Amygdala (tissue), 56 donors: ENCODE data around the gene IMMP2L.

Experiments
- DNase-seq, 56 donors: peaks; one replicate each; lab custom pipeline; 2025; lab: John Stamatoyannopoulos, UW

The IMMP2L gene

DNA sequence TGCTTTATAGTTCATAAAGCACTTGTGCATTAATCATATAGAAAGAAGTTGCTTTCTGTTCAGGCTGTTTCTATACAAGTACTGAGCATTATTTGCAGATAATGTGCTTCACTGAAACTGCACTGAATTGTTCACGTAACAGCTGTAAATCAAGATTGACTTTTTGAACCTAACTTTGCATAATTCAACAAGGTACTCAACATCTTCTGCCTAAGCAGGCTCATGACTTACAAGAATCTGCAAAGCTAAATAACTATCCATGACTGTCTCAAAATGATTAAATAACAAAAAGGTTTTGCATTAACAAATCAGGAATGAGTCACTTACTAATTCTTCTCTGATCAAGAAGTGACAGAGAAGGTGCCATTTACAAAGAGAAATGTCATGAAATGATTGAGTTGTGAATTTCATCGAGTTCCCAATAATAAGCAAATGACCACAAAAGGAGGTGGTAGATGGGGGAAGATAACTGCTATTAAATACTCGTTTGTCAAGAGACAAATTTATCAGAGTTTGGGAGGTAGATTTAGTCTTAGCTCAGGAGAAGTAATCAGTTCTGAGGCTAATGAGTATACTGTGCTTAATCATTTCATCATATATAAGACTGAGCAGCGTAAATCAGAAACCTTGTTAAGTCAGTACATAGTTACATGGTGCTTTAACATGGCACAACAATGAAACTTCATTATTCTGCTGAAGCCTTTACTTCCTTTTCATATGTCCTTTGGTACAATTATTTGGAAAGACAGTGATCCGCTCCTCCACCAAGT, 632.6 kb downstream of the IMMP2L start:
- no peak for DNase-seq

DNA sequence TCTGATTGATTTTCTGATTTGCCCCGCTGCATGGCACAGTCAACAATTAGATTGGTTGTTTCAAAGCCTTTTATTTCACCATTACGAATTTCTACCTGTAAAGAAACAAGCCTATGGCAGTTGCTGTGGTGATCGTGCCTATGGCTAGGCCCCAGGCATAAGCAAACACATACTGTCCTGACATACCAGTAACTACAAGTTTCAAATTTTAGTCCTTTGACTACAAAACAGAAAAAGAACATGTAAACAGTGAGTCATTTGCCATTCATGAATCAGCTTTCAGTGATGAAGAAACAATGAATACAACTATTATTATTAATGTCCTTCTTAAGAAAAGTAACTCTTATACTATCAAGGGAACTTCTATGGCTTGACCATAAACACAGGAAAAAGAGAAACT, 639.4 kb downstream of the IMMP2L start:
- no peak for DNase-seq

DNA sequence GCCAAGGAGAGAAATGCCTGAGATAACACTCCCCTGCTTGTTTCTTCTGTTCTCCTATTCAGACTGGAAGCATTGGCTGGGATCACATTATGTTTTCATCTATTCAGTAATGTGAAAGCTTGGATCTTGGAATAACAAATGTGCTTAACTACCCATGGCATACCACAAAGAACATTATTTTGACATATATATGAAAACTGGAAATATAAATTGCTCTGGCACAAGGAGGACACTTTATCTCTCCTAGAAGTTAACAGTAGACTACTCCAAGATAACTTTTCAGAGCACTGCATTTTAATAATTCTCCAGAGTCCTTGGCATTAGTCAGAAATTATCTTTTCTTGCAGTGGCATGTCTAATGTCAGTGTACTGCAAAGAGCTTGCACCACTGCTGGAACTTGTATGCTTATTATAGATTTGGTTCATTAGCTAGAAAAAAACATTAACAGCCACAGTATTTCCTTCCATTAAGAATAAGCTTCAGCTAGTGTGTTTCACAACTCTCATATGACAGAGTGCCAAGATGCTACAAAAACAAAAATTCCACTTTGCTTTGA, 640.6 kb downstream of the IMMP2L start:
- DNase-seq, result no peak

DNA sequence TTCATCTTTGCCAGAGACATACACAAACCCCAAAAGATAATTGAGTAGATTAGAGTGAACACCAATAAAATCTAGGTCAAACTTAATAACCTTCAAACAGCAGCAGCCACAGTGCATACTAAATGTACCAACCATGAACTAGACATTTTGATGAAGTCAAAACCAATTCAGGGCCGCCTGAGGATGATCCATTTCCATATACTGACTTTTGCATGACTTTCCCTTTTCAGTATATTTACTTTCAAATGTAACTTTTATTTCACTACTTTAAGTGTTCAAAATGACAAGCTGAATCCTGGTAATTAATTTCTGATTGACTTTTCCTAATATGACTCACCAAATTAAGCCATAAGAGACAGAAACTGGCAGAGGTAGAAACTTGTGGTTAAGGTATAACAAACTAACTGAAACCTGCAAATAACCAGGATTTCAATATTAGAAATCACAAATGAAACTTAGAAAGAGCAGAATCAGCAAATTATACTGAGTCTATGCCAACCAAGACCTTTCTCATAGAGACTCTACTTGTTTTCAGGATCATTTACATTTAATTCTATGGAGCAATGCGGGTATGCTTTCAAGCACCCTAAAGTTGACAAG, 643.2 kb downstream of the IMMP2L start:
- no peak for DNase-seq

DNA sequence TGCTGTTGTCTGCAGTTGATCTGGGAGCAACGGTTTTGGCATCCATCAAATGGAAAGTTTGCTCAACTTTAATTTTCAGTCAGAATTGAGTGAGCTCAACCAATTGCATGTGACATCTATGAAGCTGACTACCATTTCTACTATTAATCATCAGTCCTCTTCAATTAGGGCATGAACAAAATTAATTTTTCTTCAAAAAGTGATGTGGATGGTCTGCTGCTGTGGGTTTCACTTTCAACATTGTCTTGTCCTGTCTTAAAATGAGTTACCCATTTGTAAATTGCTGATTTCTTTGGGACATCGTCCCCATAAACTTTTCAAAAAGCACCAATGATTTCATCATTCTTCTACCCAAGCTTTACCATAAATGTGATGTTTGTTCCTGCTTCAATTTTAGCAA, 648.0 kb downstream of the IMMP2L start:
- DNase-seq, result no peak

DNA sequence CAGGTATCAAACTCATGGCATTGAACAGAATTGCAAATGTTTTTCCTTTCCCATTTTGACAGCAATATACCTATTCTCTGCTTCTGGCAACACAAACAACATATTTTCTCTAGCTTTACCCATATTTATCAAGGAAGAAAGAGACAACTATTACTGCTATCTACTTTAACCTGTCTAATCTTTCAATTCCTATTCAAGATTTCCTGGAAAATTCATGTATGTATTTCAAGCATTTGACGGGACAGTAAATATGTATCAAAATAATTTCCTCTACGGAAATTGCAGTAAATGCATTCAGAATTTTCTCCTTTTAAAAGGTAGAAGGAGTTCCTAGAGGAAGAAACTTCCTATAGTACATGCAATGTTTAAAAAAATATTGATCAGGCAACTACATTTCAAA, 650.7 kb downstream of the IMMP2L start:
- DNase-seq, result no peak

DNA sequence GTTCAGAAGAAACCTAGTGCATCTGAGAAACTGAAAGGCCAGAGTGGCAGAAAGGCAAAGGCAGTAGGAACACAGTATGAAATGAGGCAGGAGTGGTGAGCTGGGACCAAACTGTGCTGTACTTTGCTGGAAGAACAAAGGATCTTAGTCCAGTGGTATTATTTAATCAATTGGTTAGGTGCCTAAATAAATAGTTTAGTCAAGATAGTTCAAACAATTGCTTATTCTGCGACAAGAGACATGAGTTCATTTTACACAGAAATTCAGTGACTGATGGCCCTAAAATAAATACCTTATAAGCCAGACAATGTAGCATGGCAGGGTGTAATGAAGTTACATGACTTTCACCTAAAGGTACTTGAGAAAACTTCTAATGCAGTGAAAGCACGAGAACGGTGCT, 653.2 kb downstream of the IMMP2L start:
- DNase-seq, result no peak

DNA sequence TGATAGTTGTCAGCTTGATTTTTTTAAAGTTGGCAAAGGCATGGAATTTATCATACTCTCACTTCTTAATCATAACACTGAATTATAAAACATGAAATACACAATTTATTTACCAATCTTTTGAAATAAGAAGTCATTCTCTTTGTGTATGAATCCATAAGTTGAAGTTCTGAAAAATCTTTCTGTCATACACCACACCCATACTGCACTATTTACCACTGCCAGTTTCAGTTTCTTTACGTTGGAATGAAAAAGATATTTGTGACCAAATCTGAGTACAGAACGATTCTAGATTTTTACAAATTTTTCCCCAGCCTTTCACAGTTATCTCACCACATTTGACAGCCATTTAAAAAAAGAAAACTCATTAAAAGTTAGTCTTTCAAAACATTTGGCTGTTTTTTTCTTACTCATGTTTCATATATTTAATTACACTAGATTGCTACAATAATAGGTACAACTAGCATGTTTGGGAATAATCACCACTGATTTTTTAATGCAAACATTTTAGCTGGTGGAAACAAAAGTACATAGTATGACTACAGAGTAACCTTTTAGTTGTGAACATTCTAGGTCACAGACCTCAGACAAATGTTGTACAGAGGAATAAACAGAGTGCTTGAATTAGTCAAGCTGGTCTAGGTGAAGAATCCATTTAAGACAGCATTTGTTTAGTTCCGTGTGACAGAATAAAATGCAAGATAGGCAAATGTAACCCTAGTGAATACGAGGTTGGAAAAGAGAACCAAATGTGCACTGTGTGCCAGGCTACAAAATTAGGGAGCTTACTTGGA, 656.3 kb downstream of the IMMP2L start:
- no peak for DNase-seq

DNA sequence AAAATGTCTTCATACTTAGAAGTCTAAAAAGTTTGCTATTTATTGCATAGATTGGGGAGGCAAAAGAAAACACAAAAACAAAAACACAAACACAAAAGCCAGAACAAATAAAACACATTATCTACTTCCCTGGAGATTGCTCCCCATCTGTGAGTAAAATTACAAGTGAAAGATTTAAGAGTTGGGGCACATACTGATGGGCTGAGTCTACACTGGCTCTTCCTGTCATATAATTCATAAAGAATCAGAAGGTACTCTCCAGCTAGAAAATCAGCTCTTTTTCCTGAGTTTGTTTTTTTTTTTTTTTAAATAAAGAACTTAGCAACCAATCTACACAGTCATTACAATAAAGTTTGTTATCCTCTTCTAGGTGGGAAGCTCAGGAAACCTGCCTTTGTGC, 663.8 kb downstream of the IMMP2L start:
- no peak for DNase-seq

DNA sequence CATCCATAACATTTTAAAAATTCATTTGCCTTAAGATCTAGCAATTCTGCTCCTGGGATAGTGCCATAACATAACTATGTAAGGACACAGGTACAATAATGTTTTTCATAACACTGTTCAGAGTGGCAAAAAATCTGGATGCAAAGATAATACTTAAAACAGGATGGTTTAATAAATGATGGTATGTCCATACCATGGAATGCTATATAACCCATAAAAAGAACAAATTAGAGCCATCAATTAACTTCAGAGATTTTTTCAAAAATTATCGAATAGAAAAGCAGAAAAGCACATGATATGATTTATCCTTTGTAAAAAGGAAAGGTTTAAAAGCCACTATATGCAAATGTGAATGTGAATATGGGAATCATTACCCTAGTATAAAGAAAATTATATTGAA, 664.8 kb downstream of the IMMP2L start:
- no peak for DNase-seq

DNA sequence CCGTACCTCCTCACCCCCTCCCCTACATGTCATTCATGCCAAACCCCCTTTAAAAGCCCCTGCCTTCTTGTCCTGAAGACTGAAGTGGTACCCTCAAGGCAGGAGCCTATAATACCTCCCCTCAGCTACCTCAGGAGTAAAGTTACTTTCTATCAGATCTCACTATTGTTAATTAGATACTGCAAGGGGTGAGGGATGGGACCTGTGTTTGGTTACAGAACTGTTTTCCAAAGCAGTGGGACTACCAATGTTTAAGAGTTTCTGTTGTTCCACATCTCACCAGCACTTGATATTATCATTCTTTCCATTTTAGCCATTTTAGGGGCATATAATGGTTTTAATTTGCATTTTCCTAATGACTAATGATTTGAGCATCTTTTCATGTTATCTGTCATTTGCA, 668.2 kb downstream of the IMMP2L start:
- no peak for DNase-seq

DNA sequence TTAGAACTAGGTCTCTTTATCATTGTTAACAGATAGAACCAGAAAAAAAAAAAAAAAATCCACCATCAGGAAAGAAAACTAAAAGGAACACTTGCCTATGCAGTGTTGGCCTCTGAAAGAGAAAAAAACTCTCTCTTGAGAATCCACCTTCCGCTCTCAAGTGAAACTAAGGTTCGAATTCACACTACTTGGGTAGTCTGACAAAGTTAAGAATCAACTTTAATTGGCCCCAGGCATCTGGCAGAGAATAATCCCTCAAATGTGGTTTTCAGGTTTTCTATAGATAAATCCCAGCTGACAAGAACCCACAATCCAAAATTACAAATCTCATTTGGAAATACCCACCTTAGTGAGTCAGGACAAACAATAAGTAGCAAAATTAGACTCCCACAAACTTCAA, 671.1 kb downstream of the IMMP2L start:
- no peak for DNase-seq

DNA sequence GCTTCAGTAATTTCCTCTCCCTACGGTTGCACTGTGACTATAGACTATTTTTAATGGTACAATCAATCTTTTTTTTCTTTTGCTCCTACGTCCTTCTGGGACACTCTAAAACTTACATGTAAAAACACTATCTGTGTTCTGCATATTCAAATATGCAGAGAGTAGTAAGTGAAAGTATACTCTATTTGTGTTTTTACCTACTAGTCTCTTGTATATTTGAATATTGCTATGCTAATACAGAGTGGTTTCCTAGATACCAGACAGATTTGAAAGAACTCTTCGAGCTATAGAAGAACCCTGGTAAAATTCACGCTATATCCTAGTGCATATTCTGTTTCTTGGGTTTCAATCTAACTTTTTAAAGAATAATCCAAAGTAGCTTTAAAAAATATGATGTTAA, 672.2 kb downstream of the IMMP2L start:
- DNase-seq, result no peak

DNA sequence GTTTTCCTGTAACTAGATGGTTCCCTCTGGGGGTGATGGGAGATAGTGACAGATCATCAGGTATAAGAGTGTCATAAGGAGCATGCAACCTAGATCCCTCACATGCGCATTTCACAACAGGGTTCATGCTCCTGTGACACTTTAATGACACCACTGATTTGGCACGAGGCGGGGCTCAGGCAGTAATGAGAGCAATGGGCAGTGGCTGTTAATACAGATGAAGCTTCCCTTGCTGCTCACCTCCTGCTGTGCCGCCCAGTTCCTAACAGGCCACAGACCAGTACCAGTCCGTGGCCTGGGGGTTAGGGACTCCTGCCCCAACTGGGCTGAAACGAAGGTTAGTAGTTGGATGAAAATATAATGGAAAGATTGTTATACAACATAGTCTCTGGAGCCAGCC, 673.0 kb downstream of the IMMP2L start:
- no peak for DNase-seq

DNA sequence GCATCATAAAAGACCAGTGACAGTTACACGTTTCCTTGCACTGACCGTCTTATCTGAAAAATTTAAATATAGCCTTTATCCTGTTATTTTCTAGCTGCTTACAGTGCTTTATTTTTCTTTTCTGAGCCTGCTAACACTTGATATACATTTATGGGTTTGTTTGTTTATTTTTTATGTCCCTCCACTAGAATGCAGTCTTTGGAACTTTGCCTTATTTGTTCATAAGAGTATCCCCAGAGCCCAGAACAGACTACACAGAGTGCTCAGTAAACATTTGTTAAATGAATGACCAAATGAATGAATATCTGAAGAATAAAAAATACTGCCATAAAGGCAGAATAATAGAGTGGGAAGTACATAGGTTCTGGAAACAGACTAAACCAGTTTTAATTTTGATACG, 673.7 kb downstream of the IMMP2L start:
- DNase-seq, result no peak

DNA sequence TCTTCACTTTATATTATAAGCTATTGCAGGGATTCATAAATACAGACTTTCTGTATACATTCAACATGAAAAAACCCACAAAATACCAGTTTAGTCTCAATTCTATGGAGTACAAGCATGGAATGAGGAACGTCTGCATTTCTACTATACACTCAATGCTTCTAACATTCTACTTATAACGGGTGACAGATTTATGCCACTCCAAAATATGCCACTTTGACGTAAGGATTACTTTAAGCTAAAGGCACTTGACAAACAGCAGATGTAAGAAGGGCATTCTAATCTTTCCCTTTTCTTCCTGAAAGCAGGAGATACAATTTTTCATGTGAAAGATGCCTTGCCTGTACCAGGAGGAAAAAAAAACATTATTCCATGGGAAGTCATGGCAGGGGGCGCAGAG, 676.8 kb downstream of the IMMP2L start:
- no peak for DNase-seq

DNA sequence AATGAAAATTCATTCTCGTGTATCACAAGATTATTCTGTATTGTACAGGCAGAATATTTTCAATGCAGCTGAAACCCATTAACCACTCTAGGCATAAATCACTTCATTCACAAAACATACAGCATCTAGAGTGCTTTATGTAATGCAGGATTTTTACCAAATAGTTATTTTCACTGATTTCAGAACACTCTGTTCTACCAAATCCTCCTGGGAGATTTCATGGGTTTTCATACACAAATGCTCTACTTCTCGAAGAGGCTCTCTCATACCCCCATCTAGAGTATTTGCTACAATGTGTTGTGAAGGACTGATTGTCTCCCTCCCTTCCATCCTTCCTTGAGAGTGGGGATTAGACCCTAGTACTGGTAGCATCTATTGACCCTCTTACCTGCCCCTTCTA, 680.6 kb downstream of the IMMP2L start:
- no peak for DNase-seq

DNA sequence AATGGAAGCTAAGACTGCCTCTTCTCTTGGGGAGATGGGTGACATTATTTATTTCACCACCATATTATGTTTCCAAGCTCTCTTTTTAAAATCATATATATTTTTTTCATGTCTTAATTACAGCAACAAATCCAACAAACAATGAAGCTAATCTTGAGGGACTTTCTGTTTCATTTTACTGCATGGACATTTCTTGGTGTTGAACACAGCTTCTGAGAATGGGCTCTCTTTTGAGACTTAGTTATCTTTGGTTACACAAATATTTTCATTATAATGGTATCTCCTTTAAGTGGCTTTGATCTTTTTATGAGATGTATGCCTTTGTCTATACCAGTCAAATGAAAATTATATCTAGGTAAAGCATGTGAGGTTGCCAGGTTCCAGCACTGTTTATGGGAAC, 681.3 kb downstream of the IMMP2L start:
- DNase-seq, result no peak

DNA sequence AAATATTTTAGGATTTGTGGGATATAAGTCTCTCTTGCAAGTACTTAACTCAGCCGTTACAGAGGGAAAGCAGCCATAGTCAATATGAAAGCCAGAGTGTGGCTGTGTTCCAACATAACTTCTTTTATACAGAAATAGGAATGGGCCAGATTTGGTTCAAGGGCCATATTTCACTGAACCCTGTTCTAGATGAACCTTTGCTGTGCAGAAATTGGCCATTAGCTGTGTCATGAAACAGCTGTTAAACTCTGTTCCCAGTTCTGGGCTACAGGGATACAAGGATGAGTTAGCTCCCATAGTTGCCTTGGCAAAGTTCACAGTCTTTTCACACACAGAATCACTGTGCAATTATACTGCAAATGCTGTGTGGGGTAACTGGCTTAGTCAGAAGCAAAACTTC, 685.3 kb downstream of the IMMP2L start:
- no peak for DNase-seq

DNA sequence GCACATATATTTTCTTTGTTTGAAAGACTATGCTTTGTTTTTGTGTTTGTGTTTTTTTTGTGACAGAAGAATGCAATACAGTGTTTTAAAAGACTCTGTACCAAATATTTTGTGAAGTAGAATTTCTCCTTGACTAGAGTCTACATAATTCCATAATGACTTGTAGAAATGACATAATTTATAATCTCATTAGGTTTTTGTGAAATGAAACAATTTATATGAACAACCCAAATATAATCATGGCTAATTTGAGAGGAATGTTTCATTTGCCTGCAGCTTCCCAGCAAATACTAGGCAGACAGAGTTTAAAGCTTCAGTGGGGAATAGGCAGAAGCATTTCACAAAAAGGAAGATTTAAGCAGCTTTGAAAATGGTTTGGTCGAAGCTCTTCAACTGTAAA, 686.9 kb downstream of the IMMP2L start:
- no peak for DNase-seq

DNA sequence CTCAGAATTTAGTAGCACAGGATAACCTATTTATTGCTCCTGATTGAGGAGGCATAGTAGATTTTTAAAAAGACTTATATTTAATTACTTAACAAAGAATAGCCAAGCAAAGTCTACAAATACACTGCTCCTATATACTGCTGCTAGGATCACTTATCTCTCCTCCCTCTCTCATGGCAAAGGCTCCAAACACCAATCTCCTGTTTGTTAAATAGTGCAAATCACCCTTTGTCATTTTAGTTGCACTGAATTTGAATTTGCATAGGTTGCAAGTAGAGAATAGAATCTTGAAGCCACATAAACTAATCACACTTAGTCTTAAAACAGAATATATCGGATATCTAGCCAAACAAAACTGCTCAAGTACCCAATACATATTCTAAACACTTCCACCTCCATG, 690.4 kb downstream of the IMMP2L start:
- no peak for DNase-seq

DNA sequence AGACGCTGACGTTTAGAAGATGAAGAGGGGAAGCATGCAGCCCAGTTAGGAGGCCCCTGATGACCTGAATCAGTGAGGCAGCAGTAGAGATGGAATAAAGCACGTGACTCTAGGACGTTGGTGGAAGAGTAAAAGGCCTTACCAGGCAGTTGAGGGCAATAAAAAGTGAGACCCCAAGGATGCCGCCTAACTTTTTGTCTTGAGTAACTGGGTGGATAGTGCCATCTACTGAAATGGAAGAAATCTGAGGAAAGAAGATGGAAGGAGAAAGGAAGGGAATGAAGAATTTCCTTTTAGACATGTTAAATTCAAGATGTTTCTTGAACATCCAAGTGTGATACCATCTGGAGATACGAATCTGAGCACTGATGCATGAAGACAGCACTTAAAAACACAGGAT, 691.4 kb downstream of the IMMP2L start:
- no peak for DNase-seq
